GM12891 (cell line): Measurements from ENCODE around the gene PERM1.
"Not testable (repeated sequence)": the region's sequence is repeated elsewhere in the genome, so short reads cannot be mapped to it uniquely, and the experiment has no call there.

ENCODE experiments used
- DNase-seq: peaks from one replicate; pipeline ENCODE4 v3.0.0; 2011; ENCODE audit warnings: low spot score; ENCODE audit not compliant: insufficient read length
- FAIRE-seq: peaks from 2 replicates; lab custom pipeline; 2011; peaks lifted over from hg19 to GRCh38; lab: Jason Lieb, UNC
- PAX5 ChIP-seq: IDR thresholded peaks from 2 replicates; pipeline ENCODE4 v1.6.1; 2011; ENCODE audit warnings: low read length, moderate library complexity, mild to moderate bottlenecking; ENCODE audit not compliant: insufficient read depth, severe bottlenecking
- POLR2A ChIP-seq: IDR thresholded peaks from 2 replicates; pipeline ENCODE4 v1.6.1; 2011; ENCODE audit warnings: low read depth, low read length, control low read depth
- POLR2AphosphoS5 ChIP-seq: IDR thresholded peaks from 2 replicates; pipeline ENCODE4 v1.6.1; 2011; ENCODE audit warnings: low read depth, low read length, control low read depth
- POU2F2 ChIP-seq: IDR thresholded peaks from 2 replicates; pipeline ENCODE4 v1.6.1; 2011; ENCODE audit warnings: low read depth, mild to moderate bottlenecking, control low read depth, low read length, moderate library complexity
- SPI1 ChIP-seq: IDR thresholded peaks from 2 replicates; pipeline ENCODE4 v1.6.1; 2011; ENCODE audit warnings: low read depth, low read length, control low read depth
- TAF1 ChIP-seq: IDR thresholded peaks from 2 replicates; pipeline ENCODE4 v1.6.1; 2011; ENCODE audit warnings: low read depth, low read length, control low read depth

The PERM1 gene

GRCh38 chr1:985126-985525, 3.2 kb upstream of the PERM1 start:
- no peak for FAIRE-seq
- no peak for DNase-seq
- TF ChIP-seq POLR2A (no peak), TAF1 (no peak), SPI1 (no peak), POLR2AphosphoS5 (no peak), POU2F2 (no peak), PAX5 (no peak)

GRCh38 chr1:984476-984814, 2.6 kb upstream of the PERM1 start:
- FAIRE-seq = no peak

GRCh38 chr1:983798-984475, 2.0 kb upstream of the PERM1 start:
- TF ChIP-seq SPI1 = no peak
- FAIRE-seq = peak; percentile 93
- DNase-seq = peak; percentile 91

More at GRCh38 chr1:984476-984814, 2.6 kb upstream of the PERM1 start:
- no peak for DNase-seq
- TF ChIP-seq SPI1 (no peak), POU2F2 (no peak), PAX5 (no peak), TAF1 (no peak), POLR2A (no peak), POLR2AphosphoS5 (no peak)

GRCh38 chr1:982765-983436, 1.0 kb upstream of the PERM1 start:
- FAIRE-seq (no peak), DNase-seq (no peak)
- TF ChIP-seq TAF1 = no peak
- TF ChIP-seq POU2F2 = no peak

- FAIRE-seq (no peak), DNase-seq (no peak)
- no peak for TF ChIP-seq POLR2AphosphoS5
- TF ChIP-seq PAX5 = no peak
Measured at GRCh38 chr1:981491-981954, 370 bp downstream of the PERM1 start.

- FAIRE-seq (no peak), DNase-seq (no peak)
- TF ChIP-seq POLR2AphosphoS5 (no peak), POLR2A (no peak), TAF1 (no peak), PAX5 (no peak), SPI1 (no peak), POU2F2 (no peak)
Measured at GRCh38 chr1:980602-981395, 1.1 kb downstream of the PERM1 start.

- FAIRE-seq = no peak
- no peak for DNase-seq
- TF ChIP-seq TAF1 = no peak
- TF ChIP-seq POLR2A = no peak
- no peak for TF ChIP-seq SPI1
- no peak for TF ChIP-seq POU2F2
- no peak for TF ChIP-seq PAX5
- no peak for TF ChIP-seq POLR2AphosphoS5
Measured at GRCh38 chr1:980137-980571, 1.7 kb downstream of the PERM1 start.

- TF ChIP-seq POLR2AphosphoS5 = no peak
- TF ChIP-seq POLR2A = no peak
- no peak for TF ChIP-seq POU2F2
- no peak for TF ChIP-seq PAX5
- TF ChIP-seq SPI1 = no peak
- TF ChIP-seq TAF1 = no peak
- FAIRE-seq = no peak
- no peak for DNase-seq
Measured at GRCh38 chr1:979744-980072, 2.2 kb downstream of the PERM1 start.

GRCh38 chr1:978835-979743, 2.8 kb downstream of the PERM1 start:
- TF ChIP-seq POLR2AphosphoS5 (no peak), POLR2A (no peak), POU2F2 (no peak), PAX5 (no peak), TAF1 (no peak), SPI1 (no peak)
- no peak for FAIRE-seq
- DNase-seq = no peak

- FAIRE-seq = no peak
- no peak for DNase-seq
- TF ChIP-seq SPI1 (no peak), POLR2A (no peak), POLR2AphosphoS5 (no peak), PAX5 (no peak), TAF1 (no peak), POU2F2 (no peak)
Measured at GRCh38 chr1:978069-978834, 3.6 kb downstream of the PERM1 start.

GRCh38 chr1:976791-977190, 5.1 kb downstream of the PERM1 start:
- not testable (repeated sequence) for DNase-seq, FAIRE-seq
